Measurements from ENCODE around the gene STIM2.

Gene STIM2

DNA sequence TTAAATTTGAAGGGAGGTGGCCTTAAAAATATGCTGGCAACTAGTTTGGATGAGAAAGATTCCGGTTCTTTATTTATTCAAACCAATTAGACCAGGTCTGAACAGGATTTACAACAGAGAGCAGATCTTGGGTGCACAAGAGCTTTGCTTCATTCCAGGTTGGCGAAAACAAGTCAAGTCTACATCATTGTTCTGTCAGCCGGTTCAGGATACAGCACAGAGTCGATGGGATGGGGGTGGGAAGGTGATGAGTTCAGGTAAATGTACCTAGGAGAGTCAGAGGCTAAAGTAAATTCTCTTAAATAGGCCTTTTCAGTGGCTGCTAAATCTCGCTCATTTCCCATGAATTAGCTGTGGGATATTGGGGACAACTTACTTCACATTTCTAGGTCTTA is 882 bp upstream of the STIM2 start:
- H3K4me3 ChIP-seq (ENCODE audit: low read length): peak overlapping the region; percentile 92
- H4K20me1 ChIP-seq (ENCODE audit: insufficient read depth, low read length): no peaks in the 10 kb centered on the region
- TF ChIP-seq, protein P1, sequence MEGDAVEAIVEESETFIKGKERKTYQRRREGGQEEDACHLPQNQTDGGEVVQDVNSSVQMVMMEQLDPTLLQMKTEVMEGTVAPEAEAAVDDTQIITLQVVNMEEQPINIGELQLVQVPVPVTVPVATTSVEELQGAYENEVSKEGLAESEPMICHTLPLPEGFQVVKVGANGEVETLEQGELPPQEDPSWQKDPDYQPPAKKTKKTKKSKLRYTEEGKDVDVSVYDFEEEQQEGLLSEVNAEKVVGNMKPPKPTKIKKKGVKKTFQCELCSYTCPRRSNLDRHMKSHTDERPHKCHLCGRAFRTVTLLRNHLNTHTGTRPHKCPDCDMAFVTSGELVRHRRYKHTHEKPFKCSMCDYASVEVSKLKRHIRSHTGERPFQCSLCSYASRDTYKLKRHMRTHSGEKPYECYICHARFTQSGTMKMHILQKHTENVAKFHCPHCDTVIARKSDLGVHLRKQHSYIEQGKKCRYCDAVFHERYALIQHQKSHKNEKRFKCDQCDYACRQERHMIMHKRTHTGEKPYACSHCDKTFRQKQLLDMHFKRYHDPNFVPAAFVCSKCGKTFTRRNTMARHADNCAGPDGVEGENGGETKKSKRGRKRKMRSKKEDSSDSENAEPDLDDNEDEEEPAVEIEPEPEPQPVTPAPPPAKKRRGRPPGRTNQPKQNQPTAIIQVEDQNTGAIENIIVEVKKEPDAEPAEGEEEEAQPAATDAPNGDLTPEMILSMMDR (IDR thresholded peaks at IDR 0.05; ENCODE audit: low read length): no peak
- TF ChIP-seq EZH2 (optimal IDR thresholded peaks at IDR 0.05; ENCODE audit: low read depth, low read length) (no peak), EZH2phosphoT487 (IDR thresholded peaks at IDR 0.05; ENCODE audit: low read length) (no peak)
- no peaks in the 10 kb centered on the region for H3K36me3 ChIP-seq (replicated peaks; ENCODE audit: insufficient read depth, low read length)
- peak overlapping the region; percentile 90 for H2AFZ ChIP-seq (ENCODE audit: low read length)
- peak overlapping the region; percentile 56 for H3K9ac ChIP-seq (ENCODE audit: low read length)
- H3K27ac ChIP-seq (ENCODE audit: low read length): peak overlapping the region; percentile 41; the same call in 1 of the 2 replicates
- H3K9me2 ChIP-seq (replicated peaks; ENCODE audit: insufficient read depth, low read length): no peaks in the 10 kb centered on the region
- no peak for DNase-seq
- H3K4me2 ChIP-seq (ENCODE audit: low read depth, low read length): peak overlapping the region; percentile 98
- H3K9me3 ChIP-seq (replicated peaks; ENCODE audit: insufficient read depth, low read length): no peaks in the 10 kb centered on the region
- peaks cover 23% of the 10 kb centered on the region for H3K4me1 ChIP-seq (ENCODE audit: low read length)
- H3F3A ChIP-seq (ENCODE audit: insufficient read depth, low read length): peaks cover 37% of the 10 kb centered on the region
- no peaks in the 10 kb centered on the region for H3K27me3 ChIP-seq (replicated peaks; ENCODE audit: insufficient read depth, low read length)
- H3K79me2 ChIP-seq (ENCODE audit: low read length): peaks cover 44% of the 10 kb centered on the region

DNA sequence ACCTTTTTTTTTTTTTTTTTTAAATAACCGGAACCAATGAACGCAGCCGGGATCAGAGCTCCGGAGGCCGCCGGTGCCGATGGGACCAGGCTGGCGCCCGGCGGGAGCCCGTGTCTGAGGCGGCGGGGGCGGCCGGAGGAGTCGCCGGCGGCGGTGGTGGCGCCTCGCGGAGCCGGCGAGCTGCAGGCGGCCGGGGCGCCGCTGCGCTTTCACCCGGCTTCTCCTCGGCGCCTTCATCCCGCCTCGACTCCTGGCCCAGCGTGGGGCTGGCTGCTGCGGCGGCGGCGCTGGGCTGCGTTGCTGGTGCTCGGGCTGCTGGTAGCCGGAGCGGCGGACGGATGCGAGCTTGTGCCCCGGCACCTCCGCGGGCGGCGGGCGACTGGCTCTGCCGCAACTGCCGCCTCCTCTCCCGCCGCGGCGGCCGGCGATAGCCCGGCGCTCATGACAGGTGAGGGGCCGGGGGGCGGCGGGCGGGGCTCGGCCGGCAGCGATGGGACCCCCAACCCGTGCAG is 337 bp downstream of the STIM2 start:
- Histone ChIP-seq H3K9me2 (replicated peaks; ENCODE audit: insufficient read depth, low read length) (no peaks in the 10 kb centered on the region), H3K9me3 (replicated peaks; ENCODE audit: insufficient read depth, low read length) (no peaks in the 10 kb centered on the region), H3K4me3 (ENCODE audit: low read length) (peak overlapping the region; percentile 92), H3K4me2 (ENCODE audit: low read depth, low read length) (peak overlapping the region; percentile 83; the same call in 1 of the 2 replicates), H3K79me2 (ENCODE audit: low read length) (peaks cover 56% of the 10 kb centered on the region), H3K27ac (ENCODE audit: low read length) (peak overlapping the region; percentile 67; the same call in 1 of the 2 replicates), H2AFZ (ENCODE audit: low read length) (peak overlapping the region; percentile 55; the same call in 1 of the 2 replicates), H4K20me1 (ENCODE audit: insufficient read depth, low read length) (no peaks in the 10 kb centered on the region), H3K4me1 (ENCODE audit: low read length) (peaks cover 23% of the 10 kb centered on the region), H3F3A (ENCODE audit: insufficient read depth, low read length) (peaks cover 37% of the 10 kb centered on the region), H3K27me3 (replicated peaks; ENCODE audit: insufficient read depth, low read length) (no peaks in the 10 kb centered on the region), H3K36me3 (replicated peaks; ENCODE audit: insufficient read depth, low read length) (no peaks in the 10 kb centered on the region), H3K9ac (ENCODE audit: low read length) (peak overlapping the region; percentile 57; the same call in 1 of the 2 replicates)
- DNase-seq: no peak
- TF ChIP-seq EZH2phosphoT487 (IDR thresholded peaks at IDR 0.05; ENCODE audit: low read length) (no peak), EZH2 (optimal IDR thresholded peaks at IDR 0.05; ENCODE audit: low read depth, low read length) (no peak)
- TF ChIP-seq, protein P1 (IDR thresholded peaks at IDR 0.05; ENCODE audit: low read length): no peak

GRCh38 chr4:26861434-26862186 is 969 bp downstream of the STIM2 start:
- Histone ChIP-seq H3K9ac (ENCODE audit: low read length) (peak overlapping the region; percentile 57; the same call in 1 of the 2 replicates), H3K4me3 (ENCODE audit: low read length) (peak overlapping the region; percentile 92), H3K27me3 (replicated peaks; ENCODE audit: insufficient read depth, low read length) (no peaks in the 10 kb centered on the region), H4K20me1 (ENCODE audit: insufficient read depth, low read length) (no peaks in the 10 kb centered on the region), H3F3A (ENCODE audit: insufficient read depth, low read length) (peaks cover 37% of the 10 kb centered on the region), H3K4me1 (ENCODE audit: low read length) (peaks cover 23% of the 10 kb centered on the region), H3K27ac (ENCODE audit: low read length) (peak overlapping the region; percentile 67; the same call in 1 of the 2 replicates), H3K9me2 (replicated peaks; ENCODE audit: insufficient read depth, low read length) (no peaks in the 10 kb centered on the region), H3K79me2 (ENCODE audit: low read length) (peaks cover 63% of the 10 kb centered on the region), H3K9me3 (replicated peaks; ENCODE audit: insufficient read depth, low read length) (no peaks in the 10 kb centered on the region), H3K4me2 (ENCODE audit: low read depth, low read length) (peak overlapping the region; percentile 83), H3K36me3 (replicated peaks; ENCODE audit: insufficient read depth, low read length) (no peaks in the 10 kb centered on the region), H2AFZ (ENCODE audit: low read length) (peak overlapping the region; percentile 55)
- TF ChIP-seq EZH2phosphoT487 (IDR thresholded peaks at IDR 0.05; ENCODE audit: low read length) (no peak), EZH2 (optimal IDR thresholded peaks at IDR 0.05; ENCODE audit: low read depth, low read length) (no peak)
- TF ChIP-seq, protein P1 (IDR thresholded peaks at IDR 0.05; ENCODE audit: low read length): no peak
- DNase-seq: peak; percentile 85

All from MM.1S (cell line).